A549 (cell line): Measurements from ENCODE around the gene UNKL. TPM values are rescaled to one million over a fixed set of nuclear protein-coding genes. Genes with fewer than 3 reads are reported as not detected.
A peak's percentile ranks its signal among the peaks of the same experiment; 100 is the strongest.

Experiments
- ATAC-seq, 2 experiments: fragments of 200-7000 bp in 1 of 2; fragments of >200 bp in 1 of 2; cut with Nextera tagmentation in 1 of 2; cut with Tn5 transposase in 1 of 2; 3 replicates each; pipeline versions ENCODE4 v1.8.0 to v1.9.1; 2018 to 2020; ENCODE audit warnings: mild to moderate bottlenecking in 1 of 2, moderate library complexity in 1 of 2
- CTCF ChIA-PET: fragments of 300-600 bp; sonication (Branson Sonifier 250); formaldehyde crosslinking; extraction: SDS; loops from one replicate; lab custom pipeline; 2021; ENCODE audit warnings: antibody characterized with exemption, inconsistent platforms; lab: Yijun Ruan, JAX
- POLR2A ChIA-PET: fragments of 350-600 bp; formaldehyde crosslinking; extraction: SDS; loops from one replicate; lab custom pipeline; 2021; ENCODE audit warnings: antibody characterized with exemption, inconsistent platforms; lab: Yijun Ruan, JAX
- DNase-seq, 2 experiments: peaks; one replicate each; pipeline versions ENCODE4 v3.0.0 to v3.0.0-alpha.2; 2011 to 2016; ENCODE audit warnings: low read depth in 1 of 2, low spot score in 1 of 2
- FAIRE-seq: peaks from 2 replicates; lab custom pipeline; 2011; peaks lifted over from hg19 to GRCh38; lab: Jason Lieb, UNC
- H3K27ac ChIP-seq, 2 experiments: fragments of >200 bp; sonication (Bioruptor Twin); formaldehyde crosslinking; 3 replicates each; pipeline ENCODE4 v1.5.1; 2016 to 2017
- H3K4me1 ChIP-seq: fragments of >200 bp; sonication (Bioruptor Twin); formaldehyde crosslinking; 3 replicates; pipeline ENCODE4 v1.6.1; 2016
- H3K4me2 ChIP-seq: fragments of >200 bp; sonication (Bioruptor Twin); formaldehyde crosslinking; 3 replicates; pipeline ENCODE4 v1.6.1; 2016
- H3K4me3 ChIP-seq: fragments of >200 bp; sonication (Bioruptor Twin); formaldehyde crosslinking; 3 replicates; pipeline ENCODE4 v1.5.1; 2016
- H3K9me3 ChIP-seq: fragments of >200 bp; sonication (Bioruptor Twin); formaldehyde crosslinking; 3 replicates; pipeline ENCODE4 v1.6.1; 2016
- BHLHE40 ChIP-seq: IDR thresholded peaks from 2 replicates; pipeline ENCODE4 v1.6.1; 2012; ENCODE audit warnings: low read depth, low read length, inconsistent platforms
- CBX2 ChIP-seq: fragments of 200-600 bp; sonication (generic); IDR thresholded peaks from 2 replicates; pipeline ENCODE4 v1.6.1; 2016; ENCODE audit warnings: low read depth, mild to moderate bottlenecking, borderline replicate concordance
- CHD4 ChIP-seq: fragments of 200-600 bp; sonication (generic); IDR thresholded peaks from 2 replicates; pipeline ENCODE4 v1.6.1; 2016; ENCODE audit warnings: antibody characterized with exemption, mild to moderate bottlenecking, borderline replicate concordance
- ESRRA ChIP-seq: fragments of 150-350 bp; IDR thresholded peaks from 2 replicates; pipeline ENCODE4 v1.6.1; 2014; ENCODE audit warnings: mild to moderate bottlenecking, low read length, borderline replicate concordance
- FOSL2 ChIP-seq, 2 experiments: fragments of 450-650 bp in 1 of 2; fragments of >200 bp in 1 of 2; sonication (Bioruptor Twin) in 1 of 2; formaldehyde crosslinking; IDR thresholded peaks; 2 replicates each; pipeline versions ENCODE4 v1.5.0 to v1.6.1; 2016 to 2020; ENCODE audit warnings: mild to moderate bottlenecking in 1 of 2, moderate library complexity in 1 of 2
- GATA3 ChIP-seq: IDR thresholded peaks from 2 replicates; pipeline ENCODE4 v1.6.1; 2012; ENCODE audit warnings: borderline replicate concordance
- HOXA7 ChIP-seq: fragments of 250-450 bp; sonication (Bioruptor Pico); IDR thresholded peaks from 2 replicates; pipeline ENCODE4 v1.5.0; 2020; ENCODE audit warnings: mild to moderate bottlenecking, moderate library complexity
- HOXB13 ChIP-seq: fragments of 250-450 bp; sonication (Bioruptor Pico); IDR thresholded peaks from 2 replicates; pipeline ENCODE4 v1.5.0; 2020; ENCODE audit warnings: low read depth, mild to moderate bottlenecking, moderate library complexity
- KDM1A ChIP-seq: fragments of 200-600 bp; sonication (generic); IDR thresholded peaks from 2 replicates; pipeline ENCODE4 v1.6.1; 2016; ENCODE audit warnings: low read depth, mild to moderate bottlenecking
- KDM5A ChIP-seq: fragments of 200-600 bp; sonication (generic); IDR thresholded peaks from 2 replicates; pipeline ENCODE4 v1.6.1; 2016; ENCODE audit warnings: antibody characterized with exemption, mild to moderate bottlenecking
- POLR2A ChIP-seq: IDR thresholded peaks from 2 replicates; pipeline ENCODE4 v1.6.1; 2012; ENCODE audit warnings: mild to moderate bottlenecking, low read length
- RAD21 ChIP-seq, 2 experiments: fragments of >200 bp in 1 of 2; sonication (Bioruptor Twin) in 1 of 2; formaldehyde crosslinking in 1 of 2; IDR thresholded peaks in 1 of 2; conservative IDR thresholded peaks in 1 of 2; 2 replicates in 1 of 2; 3 replicates in 1 of 2; pipeline ENCODE4 v1.6.1; 2012 to 2018; ENCODE audit warnings: inconsistent platforms in 1 of 2
- RFX5 ChIP-seq: fragments of 450-650 bp; IDR thresholded peaks from 2 replicates; pipeline ENCODE4 v1.7.1; 2014; ENCODE audit warnings: antibody characterized with exemption, mild to moderate bottlenecking, moderate library complexity
- RNF2 ChIP-seq: fragments of 200-600 bp; sonication (generic); IDR thresholded peaks from 2 replicates; pipeline ENCODE4 v1.6.1; 2016; ENCODE audit warnings: low read depth, mild to moderate bottlenecking, antibody characterized with exemption, moderate library complexity, borderline replicate concordance
- SMC3 ChIP-seq: fragments of >200 bp; sonication (Bioruptor Twin); formaldehyde crosslinking; IDR thresholded peaks from 3 replicates; pipeline ENCODE4 v1.6.1; 2018; ENCODE audit warnings: inconsistent platforms
- TFCP2L1 ChIP-seq: fragments of 250-450 bp; sonication (Bioruptor Pico); IDR thresholded peaks from 2 replicates; pipeline ENCODE4 v1.5.0; 2021; ENCODE audit warnings: mild to moderate bottlenecking
- TP53 ChIP-seq: fragments of 250-450 bp; sonication (Bioruptor Pico); IDR thresholded peaks from 2 replicates; pipeline ENCODE4 v1.5.0; 2021; ENCODE audit warnings: mild to moderate bottlenecking, moderate library complexity
- WGBS: methylation state at CpG from one replicate; pipeline ENCODE4 v1.1.6; 2017; ENCODE audit errors: missing lambda C conversion rate; 5-methylcytosine and 5-hydroxymethylcytosine counted together
- polyA plus RNA-seq, 4 experiments: library from polyadenylated mRNA; depleted of rRNA in 3 of 4; stranded (reverse); fragments of >200 nt; fragmentation: RNase III in 1 of 4; extraction: RNeasy Plus Mini Kit Qiagen cat#74134 plus additional on column Dnase treatment in 1 of 4; gene quantifications; 2 replicates in 3 of 4; 3 replicates in 1 of 4; pipeline ENCODE4 v1.2.3, GENCODE V29; 2011 to 2017
- TF ChIP-seq, protein P1 (sequence below): IDR thresholded peaks from 2 replicates; pipeline ENCODE4 v1.6.1; 2012
- TF ChIP-seq, protein P2 (sequence below): fragments of >200 bp; sonication (Bioruptor Twin); formaldehyde crosslinking; IDR thresholded peaks from 3 replicates; pipeline ENCODE4 v1.5.1; 2016
- TF ChIP-seq, protein P3 (sequence below): fragments of 250-450 bp; sonication (Bioruptor Pico); IDR thresholded peaks from 2 replicates; pipeline ENCODE4 v1.5.0; 2021; ENCODE audit warnings: mild to moderate bottlenecking, moderate library complexity, borderline replicate concordance

UNKL gene
- polyA plus RNA-seq, 2 of the 4 experiments (the other 2 are of a cell fraction): 20.7 to 37.6 TPM

DNA sequence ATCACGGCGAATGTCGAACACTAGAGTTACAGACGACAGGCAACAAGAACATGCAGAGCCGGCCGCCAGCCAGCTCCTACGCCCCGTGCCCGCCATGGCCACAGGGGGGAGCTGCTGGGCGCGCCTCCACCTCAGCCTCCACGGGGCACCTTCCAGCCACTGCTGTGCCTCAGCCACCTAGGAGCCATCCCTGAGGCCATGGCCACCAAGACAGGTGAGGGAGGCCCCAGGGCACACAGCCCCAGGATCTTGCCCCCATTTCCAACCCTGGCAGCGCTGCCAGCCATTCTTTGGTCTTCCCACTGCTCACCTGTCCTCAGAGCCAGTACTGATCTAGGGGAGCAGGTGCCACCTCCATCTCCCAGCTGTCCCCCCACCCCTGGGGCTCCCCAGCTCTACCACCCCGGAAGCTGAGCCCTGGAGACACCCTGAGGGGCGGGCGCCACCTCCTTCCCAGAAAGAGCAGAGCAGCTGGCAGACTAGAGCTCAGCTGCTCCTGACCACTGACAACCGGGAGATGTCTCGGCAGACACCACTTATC is 50.9 kb downstream of the UNKL start:
- peak; percentile 67 to 76 for DNase-seq
- H3K4me3 ChIP-seq: no peak overlapping the region
- H3K9me3 ChIP-seq: no peaks in the 10 kb centered on the region
- CTCF ChIA-PET: interaction anchor here (0.5 to 9.1 kb wide), 32 partner anchors 8 to 524 kb away, joined by 3 to 127 read pairs (median 4); partner anchors contain the start of gene UBE2I
- peak; percentile 82 to 88 for ATAC-seq
- no peak for FAIRE-seq
- no peak overlapping the region for H3K4me2 ChIP-seq
- H3K4me1 ChIP-seq: peaks cover 3% of the 10 kb centered on the region
- TF ChIP-seq FOSL2 (IDR thresholded peaks at IDR 0.05): no peak
- TF ChIP-seq FOSL2 (CRISPR knock-in tag; IDR thresholded peaks at IDR 0.05): no peak
- no peak for TF ChIP-seq RFX5
- TF ChIP-seq SMC3: peak; percentile 69
- TF ChIP-seq, protein P1, sequence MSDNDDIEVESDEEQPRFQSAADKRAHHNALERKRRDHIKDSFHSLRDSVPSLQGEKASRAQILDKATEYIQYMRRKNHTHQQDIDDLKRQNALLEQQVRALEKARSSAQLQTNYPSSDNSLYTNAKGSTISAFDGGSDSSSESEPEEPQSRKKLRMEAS: 0 out of 2 replicates have a peak, but pooled peaks have one; percentile 29
- TF ChIP-seq RAD21 (conservative IDR thresholded peaks at IDR 0.05 in 1 of 2, IDR thresholded peaks at IDR 0.05 in 1 of 2): peak; percentile 45 to 60
- TF ChIP-seq, protein P2, sequence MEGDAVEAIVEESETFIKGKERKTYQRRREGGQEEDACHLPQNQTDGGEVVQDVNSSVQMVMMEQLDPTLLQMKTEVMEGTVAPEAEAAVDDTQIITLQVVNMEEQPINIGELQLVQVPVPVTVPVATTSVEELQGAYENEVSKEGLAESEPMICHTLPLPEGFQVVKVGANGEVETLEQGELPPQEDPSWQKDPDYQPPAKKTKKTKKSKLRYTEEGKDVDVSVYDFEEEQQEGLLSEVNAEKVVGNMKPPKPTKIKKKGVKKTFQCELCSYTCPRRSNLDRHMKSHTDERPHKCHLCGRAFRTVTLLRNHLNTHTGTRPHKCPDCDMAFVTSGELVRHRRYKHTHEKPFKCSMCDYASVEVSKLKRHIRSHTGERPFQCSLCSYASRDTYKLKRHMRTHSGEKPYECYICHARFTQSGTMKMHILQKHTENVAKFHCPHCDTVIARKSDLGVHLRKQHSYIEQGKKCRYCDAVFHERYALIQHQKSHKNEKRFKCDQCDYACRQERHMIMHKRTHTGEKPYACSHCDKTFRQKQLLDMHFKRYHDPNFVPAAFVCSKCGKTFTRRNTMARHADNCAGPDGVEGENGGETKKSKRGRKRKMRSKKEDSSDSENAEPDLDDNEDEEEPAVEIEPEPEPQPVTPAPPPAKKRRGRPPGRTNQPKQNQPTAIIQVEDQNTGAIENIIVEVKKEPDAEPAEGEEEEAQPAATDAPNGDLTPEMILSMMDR: peak; percentile 83
- no peak for TF ChIP-seq BHLHE40
- TF ChIP-seq CHD4: no peak
- POLR2A ChIA-PET: interaction anchor here (1.0 kb wide), 1 partner anchor 14 kb away, joined by 6 read pairs; no protein-coding TSS in a partner anchor
- H3K27ac ChIP-seq: 0 out of 6 replicates have a peak overlapping the region, but pooled peaks of 1 of the 2 experiments have one; percentile 0
- WGBS: 35% methylated on average over 18 of the region's 18 CpGs

GRCh38 chr16:1362807-1363206 is 51.7 kb downstream of the UNKL start:
- Histone ChIP-seq H3K27ac (no peak overlapping the region), H3K4me2 (no peak overlapping the region), H3K9me3 (no peaks in the 10 kb centered on the region), H3K4me3 (no peak overlapping the region), H3K4me1 (peaks cover 11% of the 10 kb centered on the region)
- no peak for ATAC-seq
- no peak for FAIRE-seq
- TF ChIP-seq TP53: no peak
- TF ChIP-seq KDM1A: no peak
- TF ChIP-seq HOXB13 (CRISPR knock-in tag): no peak
- TF ChIP-seq KDM5A: no peak
- no peak for TF ChIP-seq CHD4
- TF ChIP-seq, protein P3, sequence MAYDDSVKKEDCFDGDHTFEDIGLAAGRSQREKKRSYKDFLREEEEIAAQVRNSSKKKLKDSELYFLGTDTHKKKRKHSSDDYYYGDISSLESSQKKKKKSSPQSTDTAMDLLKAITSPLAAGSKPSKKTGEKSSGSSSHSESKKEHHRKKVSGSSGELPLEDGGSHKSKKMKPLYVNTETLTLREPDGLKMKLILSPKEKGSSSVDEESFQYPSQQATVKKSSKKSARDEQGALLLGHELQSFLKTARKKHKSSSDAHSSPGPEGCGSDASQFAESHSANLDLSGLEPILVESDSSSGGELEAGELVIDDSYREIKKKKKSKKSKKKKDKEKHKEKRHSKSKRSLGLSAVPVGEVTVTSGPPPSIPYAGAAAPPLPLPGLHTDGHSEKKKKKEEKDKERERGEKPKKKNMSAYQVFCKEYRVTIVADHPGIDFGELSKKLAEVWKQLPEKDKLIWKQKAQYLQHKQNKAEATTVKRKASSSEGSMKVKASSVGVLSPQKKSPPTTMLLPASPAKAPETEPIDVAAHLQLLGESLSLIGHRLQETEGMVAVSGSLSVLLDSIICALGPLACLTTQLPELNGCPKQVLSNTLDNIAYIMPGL (CRISPR knock-in tag): no peak
- no peak for TF ChIP-seq HOXA7 (CRISPR knock-in tag)
- TF ChIP-seq GATA3: no peak
- TF ChIP-seq ESRRA: no peak
- ChIA-PET POLR2A (interaction anchor here (1.0 kb wide), 1 partner anchor 14 kb away, joined by 6 read pairs; no protein-coding TSS in a partner anchor), CTCF (interaction anchor here (0.6 to 9.1 kb wide), 27 partner anchors 7 to 394 kb away, joined by 3 to 127 read pairs (median 5); partner anchors contain the start of gene UBE2I)
- no peak for DNase-seq
- 87% methylated on average over 11 of the region's 11 CpGs for WGBS

DNA sequence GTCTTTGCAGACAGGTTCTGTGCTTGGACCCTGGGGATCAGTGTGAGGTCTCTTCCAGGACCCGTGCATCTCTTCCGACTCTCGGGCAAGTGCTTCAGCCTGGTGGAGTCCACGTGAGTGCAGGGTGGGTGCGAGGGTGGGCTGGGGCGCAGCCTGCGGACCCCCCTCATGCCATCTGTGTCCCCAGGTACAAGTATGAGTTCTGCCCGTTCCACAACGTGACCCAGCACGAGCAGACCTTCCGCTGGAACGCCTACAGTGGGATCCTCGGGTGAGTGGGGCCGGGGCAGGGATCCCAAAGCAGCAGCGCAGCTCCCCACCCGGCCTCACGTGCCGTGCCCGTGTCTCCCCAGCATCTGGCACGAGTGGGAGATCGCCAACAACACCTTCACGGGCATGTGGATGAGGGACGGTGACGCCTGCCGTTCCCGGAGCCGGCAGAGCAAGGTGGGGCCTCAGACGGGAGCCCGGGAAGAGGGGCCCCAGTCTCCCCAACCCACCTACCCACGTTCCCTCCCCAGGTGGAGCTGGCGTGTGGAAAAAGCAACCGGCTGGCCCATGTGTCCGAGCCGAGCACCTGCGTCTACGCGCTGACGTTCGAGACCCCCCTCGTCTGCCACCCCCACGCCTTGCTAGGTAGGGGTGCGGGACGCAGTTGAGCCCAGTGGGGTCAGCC is 52.7 kb downstream of the UNKL start:
- Histone ChIP-seq H3K4me3 (no peak overlapping the region), H3K27ac (no peak overlapping the region), H3K4me2 (no peak overlapping the region), H3K4me1 (peaks cover 21% of the 10 kb centered on the region), H3K9me3 (no peaks in the 10 kb centered on the region)
- DNase-seq (no peak), ATAC-seq (no peak), FAIRE-seq (no peak)
- ChIA-PET POLR2A (no interaction called here), CTCF (interaction anchor here (0.8 to 9.1 kb wide), 9 partner anchors 8 to 115 kb away, joined by 3 to 127 read pairs (median 19); no protein-coding TSS in a partner anchor)
- WGBS: 93% methylated on average over 41 of the region's 43 CpGs
- TF ChIP-seq RFX5 (no peak), RNF2 (no peak), ESRRA (no peak), POLR2A (no peak), FOSL2 (IDR thresholded peaks at IDR 0.05) (no peak), FOSL2 (CRISPR knock-in tag; IDR thresholded peaks at IDR 0.05) (no peak), TFCP2L1 (CRISPR knock-in tag) (no peak), RAD21 (conservative IDR thresholded peaks at IDR 0.05 in 1 of 2, IDR thresholded peaks at IDR 0.05 in 1 of 2) (no peak), CBX2 (no peak)
